GM23338 (cell line): Measurements from ENCODE around the gene C11orf24. TPM values are rescaled to one million over a fixed set of nuclear protein-coding genes. Genes with fewer than 3 reads are reported as not detected.

Source experiments
- ATAC-seq: fragments of 200-7000 bp; cut with Tn5 transposase; 3 replicates; pipeline ENCODE4 v1.9.1; 2020
- DNase-seq: peaks from one replicate; pipeline ENCODE4 v3.0.0-alpha.2; 2015; ENCODE audit warnings: low spot score
- H2AFZ ChIP-seq: fragments of 200-600 bp; sonication (generic); 2 replicates; pipeline ENCODE4 v1.8.0; 2016; ENCODE audit warnings: antibody characterized with exemption, mild to moderate bottlenecking, moderate library complexity
- H3F3A ChIP-seq: fragments of 200-600 bp; sonication (generic); replicated peaks from 2 replicates; pipeline ENCODE4 v1.8.0; 2017; ENCODE audit warnings: antibody characterized with exemption, mixed run types, low read depth
- H3K27ac ChIP-seq: fragments of 200-600 bp; sonication (generic); 2 replicates; pipeline ENCODE4 v1.6.1; 2016; ENCODE audit warnings: low read depth
- H3K27me3 ChIP-seq: fragments of 200-600 bp; sonication (generic); 2 replicates; pipeline ENCODE4 v1.8.0; 2016; ENCODE audit warnings: mild to moderate bottlenecking, mixed run types, moderate library complexity; ENCODE audit not compliant: insufficient read depth
- H3K36me3 ChIP-seq: fragments of 200-600 bp; sonication (generic); 2 replicates; pipeline ENCODE4 v1.8.0; 2016; ENCODE audit warnings: mild to moderate bottlenecking; ENCODE audit not compliant: insufficient read depth
- H3K4me1 ChIP-seq: fragments of 200-600 bp; sonication (generic); 2 replicates; pipeline ENCODE4 v1.8.0; 2016; ENCODE audit warnings: mild to moderate bottlenecking, moderate library complexity; ENCODE audit not compliant: insufficient read depth
- H3K4me2 ChIP-seq: fragments of 200-600 bp; sonication (generic); 2 replicates; pipeline ENCODE4 v1.7.1; 2017; ENCODE audit warnings: mixed run types
- H3K4me3 ChIP-seq: fragments of 200-600 bp; sonication (generic); 2 replicates; pipeline ENCODE4 v1.6.1; 2016; ENCODE audit warnings: mixed run types
- H3K79me2 ChIP-seq: fragments of 200-600 bp; sonication (generic); replicated peaks from 2 replicates; pipeline ENCODE4 v1.8.0; 2017; ENCODE audit warnings: mild to moderate bottlenecking; ENCODE audit not compliant: insufficient read depth
- H3K9me2 ChIP-seq: fragments of 200-600 bp; sonication (generic); 2 replicates; pipeline ENCODE4 v1.8.0; 2017; ENCODE audit not compliant: insufficient read depth
- H4K20me1 ChIP-seq: fragments of 200-600 bp; sonication (generic); replicated peaks from 2 replicates; pipeline ENCODE4 v1.8.0; 2017; ENCODE audit warnings: mild to moderate bottlenecking; ENCODE audit not compliant: insufficient read depth
- H3K27ac Mint-ChIP-seq: 2 replicates; pipeline ENCODE4 v1.8.0; 2020; ENCODE audit warnings: inconsistent platforms, mild to moderate bottlenecking, moderate library complexity, mixed read lengths
- H3K27me3 Mint-ChIP-seq: 3 replicates; pipeline ENCODE4 v1.8.0; 2022; ENCODE audit warnings: low read depth, mild to moderate bottlenecking, moderate library complexity, mixed read lengths, inconsistent platforms; ENCODE audit not compliant: insufficient read depth, poor library complexity
- H3K36me3 Mint-ChIP-seq: 3 replicates; pipeline ENCODE4 v1.8.0; 2021; ENCODE audit warnings: low read depth, mild to moderate bottlenecking, inconsistent platforms, moderate library complexity, mixed read lengths
- H3K4me1 Mint-ChIP-seq: 3 replicates; pipeline ENCODE4 v1.8.0; 2020; ENCODE audit warnings: mild to moderate bottlenecking, inconsistent platforms, mixed read lengths
- H3K4me3 Mint-ChIP-seq: 3 replicates; pipeline ENCODE4 v1.8.0; 2021; ENCODE audit warnings: moderate library complexity, mild to moderate bottlenecking, inconsistent platforms, mixed read lengths
- H3K9me3 Mint-ChIP-seq: 3 replicates; pipeline ENCODE4 v1.8.0; 2020; ENCODE audit warnings: moderate library complexity, mild to moderate bottlenecking, inconsistent platforms, mixed read lengths
- CREB1 ChIP-seq: fragments of 250-450 bp; sonication (Bioruptor Pico); IDR thresholded peaks from 2 replicates; pipeline ENCODE4 v1.5.0; 2020; ENCODE audit warnings: low read depth, mild to moderate bottlenecking, moderate library complexity
- ETS1 ChIP-seq: IDR thresholded peaks from 2 replicates; pipeline ENCODE4 v1.6.1; 2016; ENCODE audit warnings: antibody characterized with exemption
- JUNB ChIP-seq: IDR thresholded peaks from one replicate; pipeline ENCODE4 v1.6.1; 2016; ENCODE audit warnings: antibody characterized with exemption; ENCODE audit not compliant: unreplicated experiment
- NANOG ChIP-seq: IDR thresholded peaks from 2 replicates; pipeline ENCODE4 v1.6.1; 2016; ENCODE audit warnings: antibody characterized with exemption, borderline replicate concordance
- REST ChIP-seq: IDR thresholded peaks from one replicate; pipeline ENCODE4 v1.6.1; 2018; ENCODE audit warnings: antibody characterized with exemption; ENCODE audit not compliant: unreplicated experiment
- STAT1 ChIP-seq: IDR thresholded peaks from one replicate; pipeline ENCODE4 v1.6.1; 2016; ENCODE audit warnings: antibody characterized with exemption; ENCODE audit not compliant: unreplicated experiment
- ZNF114 ChIP-seq: fragments of 250-450 bp; sonication (Bioruptor Pico); IDR thresholded peaks from 2 replicates; pipeline ENCODE4 v1.5.0; 2020; ENCODE audit warnings: mild to moderate bottlenecking, moderate library complexity
- ZNF331 ChIP-seq: fragments of 250-450 bp; sonication (Bioruptor Pico); IDR thresholded peaks from 2 replicates; pipeline ENCODE4 v1.5.0; 2020; ENCODE audit warnings: low read depth, mild to moderate bottlenecking, moderate library complexity
- polyA plus RNA-seq: library from polyadenylated mRNA; unstranded; fragments of >200 nt; fragmentation: Nextera tagmentation; extraction: Ambion mirVana; gene quantifications from 2 replicates; pipeline ENCODE4 v1.2.1, GENCODE V29; 2016
- total RNA-seq: library from RNA; depleted of rRNA; stranded (reverse); fragments of >200 nt; shearing (Covaris generic); gene quantifications from 2 replicates; pipeline ENCODE4 v1.2.3, GENCODE V29; 2014
- TF ChIP-seq, protein P1 (sequence below): fragments of 250-450 bp; sonication (Bioruptor Pico); IDR thresholded peaks from 2 replicates; pipeline ENCODE4 v1.5.0; 2020; ENCODE audit warnings: mild to moderate bottlenecking, moderate library complexity

C11orf24 gene
- total and polyA plus RNA-seq, 2 experiments from 2014 or later = 49.8 to 57.5 TPM

DNA sequence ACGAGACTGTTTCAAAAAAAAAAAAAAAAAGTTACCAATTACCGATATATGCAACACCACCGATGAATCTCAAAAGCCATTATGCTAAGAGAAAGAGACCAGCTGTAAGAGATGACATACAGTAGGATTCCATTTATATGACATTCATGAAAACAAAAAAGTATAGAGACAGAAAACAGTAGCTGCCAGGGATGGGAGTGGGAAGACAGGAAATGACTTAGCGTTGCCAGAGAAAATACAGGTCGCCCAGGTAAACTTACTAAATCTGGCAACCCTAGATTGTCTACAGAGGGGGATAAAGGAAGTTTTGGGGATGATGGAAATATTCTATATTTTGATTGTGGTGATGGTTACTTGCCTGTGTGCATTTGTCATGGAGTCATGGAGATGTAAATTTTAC is 7.9 kb upstream of the C11orf24 start:
- Histone ChIP-seq H2AFZ (no peak overlapping the region; the same call in 1 of the 2 replicates), H3K4me3 (no peak overlapping the region), H3K36me3 (no peaks in the 10 kb centered on the region), H4K20me1 (no peaks in the 10 kb centered on the region), H3K27ac (no peak overlapping the region), H3K4me1 (no peaks in the 10 kb centered on the region), H3K9me2 (no peaks in the 10 kb centered on the region), H3K27me3 (no peaks in the 10 kb centered on the region), H3K4me2 (no peak overlapping the region), H3F3A (no peaks in the 10 kb centered on the region), H3K79me2 (no peaks in the 10 kb centered on the region)
- peaks cover 2% of the 10 kb centered on the region; the same call in 1 of the 3 replicates for H3K9me3 Mint-ChIP-seq
- H3K27ac Mint-ChIP-seq = no peak overlapping the region
- H3K27me3 Mint-ChIP-seq = peaks cover 6% of the 10 kb centered on the region
- no peak for ATAC-seq
- H3K4me1 Mint-ChIP-seq = peaks cover 3% of the 10 kb centered on the region; the same call in 2 of the 3 replicates
- TF ChIP-seq CREB1 (no peak), STAT1 (no peak), ETS1 (no peak)
- DNase-seq = no peak
- H3K36me3 Mint-ChIP-seq = no peaks in the 10 kb centered on the region
- no peak overlapping the region for H3K4me3 Mint-ChIP-seq

DNA sequence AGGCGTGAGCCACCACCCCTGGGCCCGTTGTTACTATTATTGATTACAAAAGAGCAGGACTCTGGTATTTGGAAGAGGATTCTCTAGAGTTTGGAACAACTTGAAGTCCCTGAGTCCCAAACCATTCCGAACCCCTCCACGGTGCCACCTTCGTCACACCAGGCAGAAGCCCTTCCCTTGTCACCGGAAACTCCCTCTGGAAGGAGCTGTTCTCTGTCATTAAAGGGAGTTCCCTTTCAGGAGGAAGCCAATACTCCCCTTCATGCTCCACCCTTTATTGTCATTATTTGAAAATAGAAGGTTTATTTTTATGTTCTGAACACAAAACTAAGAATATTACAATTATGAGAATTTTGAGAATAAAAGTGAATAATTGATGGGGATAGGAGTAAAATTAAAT is 5.1 kb upstream of the C11orf24 start:
- Mint-ChIP-seq H3K4me1 (peaks cover 3% of the 10 kb centered on the region; the same call in 2 of the 3 replicates), H3K27ac (no peak overlapping the region), H3K9me3 (no peaks in the 10 kb centered on the region), H3K4me3 (no peak overlapping the region), H3K27me3 (peaks cover under 1% of the 10 kb centered on the region), H3K36me3 (no peaks in the 10 kb centered on the region)
- ATAC-seq (no peak), DNase-seq (no peak)
- no peaks in the 10 kb centered on the region for H3K79me2 ChIP-seq
- TF ChIP-seq, protein P1, sequence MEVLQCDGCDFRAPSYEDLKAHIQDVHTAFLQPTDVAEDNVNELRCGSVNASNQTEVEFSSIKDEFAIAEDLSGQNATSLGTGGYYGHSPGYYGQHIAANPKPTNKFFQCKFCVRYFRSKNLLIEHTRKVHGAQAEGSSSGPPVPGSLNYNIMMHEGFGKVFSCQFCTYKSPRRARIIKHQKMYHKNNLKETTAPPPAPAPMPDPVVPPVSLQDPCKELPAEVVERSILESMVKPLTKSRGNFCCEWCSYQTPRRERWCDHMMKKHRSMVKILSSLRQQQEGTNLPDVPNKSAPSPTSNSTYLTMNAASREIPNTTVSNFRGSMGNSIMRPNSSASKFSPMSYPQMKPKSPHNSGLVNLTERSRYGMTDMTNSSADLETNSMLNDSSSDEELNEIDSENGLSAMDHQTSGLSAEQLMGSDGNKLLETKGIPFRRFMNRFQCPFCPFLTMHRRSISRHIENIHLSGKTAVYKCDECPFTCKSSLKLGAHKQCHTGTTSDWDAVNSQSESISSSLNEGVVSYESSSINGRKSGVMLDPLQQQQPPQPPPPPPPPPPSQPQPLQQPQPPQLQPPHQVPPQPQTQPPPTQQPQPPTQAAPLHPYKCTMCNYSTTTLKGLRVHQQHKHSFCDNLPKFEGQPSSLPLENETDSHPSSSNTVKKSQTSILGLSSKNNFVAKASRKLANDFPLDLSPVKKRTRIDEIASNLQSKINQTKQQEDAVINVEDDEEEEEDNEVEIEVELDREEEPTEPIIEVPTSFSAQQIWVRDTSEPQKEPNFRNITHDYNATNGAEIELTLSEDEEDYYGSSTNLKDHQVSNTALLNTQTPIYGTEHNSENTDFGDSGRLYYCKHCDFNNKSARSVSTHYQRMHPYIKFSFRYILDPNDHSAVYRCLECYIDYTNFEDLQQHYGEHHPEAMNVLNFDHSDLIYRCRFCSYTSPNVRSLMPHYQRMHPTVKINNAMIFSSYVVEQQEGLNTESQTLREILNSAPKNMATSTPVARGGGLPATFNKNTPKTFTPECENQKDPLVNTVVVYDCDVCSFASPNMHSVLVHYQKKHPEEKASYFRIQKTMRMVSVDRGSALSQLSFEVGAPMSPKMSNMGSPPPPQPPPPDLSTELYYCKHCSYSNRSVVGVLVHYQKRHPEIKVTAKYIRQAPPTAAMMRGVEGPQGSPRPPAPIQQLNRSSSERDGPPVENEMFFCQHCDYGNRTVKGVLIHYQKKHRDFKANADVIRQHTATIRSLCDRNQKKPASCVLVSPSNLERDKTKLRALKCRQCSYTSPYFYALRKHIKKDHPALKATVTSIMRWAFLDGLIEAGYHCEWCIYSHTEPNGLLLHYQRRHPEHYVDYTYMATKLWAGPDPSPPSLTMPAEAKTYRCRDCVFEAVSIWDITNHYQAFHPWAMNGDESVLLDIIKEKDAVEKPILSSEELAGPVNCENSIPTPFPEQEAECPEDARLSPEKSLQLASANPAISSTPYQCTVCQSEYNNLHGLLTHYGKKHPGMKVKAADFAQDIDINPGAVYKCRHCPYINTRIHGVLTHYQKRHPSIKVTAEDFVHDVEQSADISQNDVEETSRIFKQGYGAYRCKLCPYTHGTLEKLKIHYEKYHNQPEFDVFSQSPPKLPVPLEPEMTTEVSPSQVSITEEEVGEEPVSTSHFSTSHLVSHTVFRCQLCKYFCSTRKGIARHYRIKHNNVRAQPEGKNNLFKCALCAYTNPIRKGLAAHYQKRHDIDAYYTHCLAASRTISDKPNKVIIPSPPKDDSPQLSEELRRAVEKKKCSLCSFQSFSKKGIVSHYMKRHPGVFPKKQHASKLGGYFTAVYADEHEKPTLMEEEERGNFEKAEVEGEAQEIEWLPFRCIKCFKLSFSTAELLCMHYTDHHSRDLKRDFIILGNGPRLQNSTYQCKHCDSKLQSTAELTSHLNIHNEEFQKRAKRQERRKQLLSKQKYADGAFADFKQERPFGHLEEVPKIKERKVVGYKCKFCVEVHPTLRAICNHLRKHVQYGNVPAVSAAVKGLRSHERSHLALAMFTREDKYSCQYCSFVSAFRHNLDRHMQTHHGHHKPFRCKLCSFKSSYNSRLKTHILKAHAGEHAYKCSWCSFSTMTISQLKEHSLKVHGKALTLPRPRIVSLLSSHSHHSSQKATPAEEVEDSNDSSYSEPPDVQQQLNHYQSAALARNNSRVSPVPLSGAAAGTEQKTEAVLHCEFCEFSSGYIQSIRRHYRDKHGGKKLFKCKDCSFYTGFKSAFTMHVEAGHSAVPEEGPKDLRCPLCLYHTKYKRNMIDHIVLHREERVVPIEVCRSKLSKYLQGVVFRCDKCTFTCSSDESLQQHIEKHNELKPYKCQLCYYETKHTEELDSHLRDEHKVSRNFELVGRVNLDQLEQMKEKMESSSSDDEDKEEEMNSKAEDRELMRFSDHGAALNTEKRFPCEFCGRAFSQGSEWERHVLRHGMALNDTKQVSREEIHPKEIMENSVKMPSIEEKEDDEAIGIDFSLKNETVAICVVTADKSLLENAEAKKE (CRISPR knock-in tag) = no peak
- TF ChIP-seq ETS1 (no peak), ZNF114 (no peak), JUNB (no peak), ZNF331 (CRISPR knock-in tag) (no peak), REST (no peak), NANOG (no peak), CREB1 (no peak)
- H4K20me1 ChIP-seq = no peaks in the 10 kb centered on the region
- H3K27ac ChIP-seq = no peak overlapping the region
- H3K27me3 ChIP-seq = no peaks in the 10 kb centered on the region
- peaks cover 4% of the 10 kb centered on the region; the same call in 1 of the 2 replicates for H3F3A ChIP-seq
- no peaks in the 10 kb centered on the region for H3K36me3 ChIP-seq
- no peaks in the 10 kb centered on the region for H3K9me2 ChIP-seq
- H3K4me1 ChIP-seq = no peaks in the 10 kb centered on the region
- no peak overlapping the region for H3K4me2 ChIP-seq
- H3K4me3 ChIP-seq = no peak overlapping the region
- no peak overlapping the region for H2AFZ ChIP-seq
